GM13977 (cell line): Measurements from ENCODE around the gene PLAC8.
"Not testable (repeated sequence)": the region's sequence is repeated elsewhere in the genome, so short reads cannot be mapped to it uniquely, and the experiment has no call there.

ENCODE experiments used
- DNase-seq: peaks from one replicate; pipeline ENCODE4 v3.0.0; 2012; ENCODE audit warnings: low spot score
- in situ Hi-C: fragments of 300-500 bp; cut with MboI; formaldehyde crosslinking; loops from one replicate; pipeline ENCODE4 v1.12.0; 2022; ENCODE audit warnings: low sequenced_read_pairs, low pct_unique_long_range_greater_than_20kb, mixed read lengths, inconsistent platforms; ENCODE audit not compliant: unreplicated experiment
- TF ChIP-seq, protein P1 (sequence below): IDR thresholded peaks from 2 replicates; pipeline ENCODE4 v1.5.1; 2012; ENCODE audit warnings: mild to moderate bottlenecking, control low read depth; ENCODE audit not compliant: insufficient read depth; ENCODE audit errors: extremely low read depth, missing control alignments

The PLAC8 gene

DNA sequence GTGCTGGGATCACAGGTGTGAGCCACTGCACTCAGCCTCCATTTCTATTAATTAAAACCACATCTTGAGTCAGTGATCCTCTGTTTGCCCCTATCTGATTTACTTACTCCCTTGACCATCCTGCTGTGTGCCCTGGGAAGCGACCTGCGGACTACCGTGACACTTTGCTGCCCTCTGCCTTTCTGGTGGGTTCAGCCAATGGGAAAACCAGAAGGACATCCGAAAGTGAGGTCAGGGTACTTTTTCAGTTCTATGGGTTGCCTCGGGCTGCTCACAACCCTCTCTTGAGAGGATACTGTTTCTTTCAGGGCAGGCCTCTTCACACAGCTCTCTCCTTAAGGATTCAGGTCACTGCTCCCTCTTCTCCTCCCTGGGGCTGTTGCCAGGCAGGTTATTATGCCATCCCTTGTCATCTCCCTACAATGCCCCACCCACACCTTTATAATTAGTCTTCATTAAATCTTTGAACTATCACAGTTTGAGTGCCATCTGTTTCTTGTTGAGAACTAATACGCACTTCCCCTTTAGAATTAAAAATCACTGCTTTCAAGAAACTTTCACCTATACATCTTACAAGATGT lies 21.4 kb downstream of the PLAC8 start:
- TF ChIP-seq, protein P1, sequence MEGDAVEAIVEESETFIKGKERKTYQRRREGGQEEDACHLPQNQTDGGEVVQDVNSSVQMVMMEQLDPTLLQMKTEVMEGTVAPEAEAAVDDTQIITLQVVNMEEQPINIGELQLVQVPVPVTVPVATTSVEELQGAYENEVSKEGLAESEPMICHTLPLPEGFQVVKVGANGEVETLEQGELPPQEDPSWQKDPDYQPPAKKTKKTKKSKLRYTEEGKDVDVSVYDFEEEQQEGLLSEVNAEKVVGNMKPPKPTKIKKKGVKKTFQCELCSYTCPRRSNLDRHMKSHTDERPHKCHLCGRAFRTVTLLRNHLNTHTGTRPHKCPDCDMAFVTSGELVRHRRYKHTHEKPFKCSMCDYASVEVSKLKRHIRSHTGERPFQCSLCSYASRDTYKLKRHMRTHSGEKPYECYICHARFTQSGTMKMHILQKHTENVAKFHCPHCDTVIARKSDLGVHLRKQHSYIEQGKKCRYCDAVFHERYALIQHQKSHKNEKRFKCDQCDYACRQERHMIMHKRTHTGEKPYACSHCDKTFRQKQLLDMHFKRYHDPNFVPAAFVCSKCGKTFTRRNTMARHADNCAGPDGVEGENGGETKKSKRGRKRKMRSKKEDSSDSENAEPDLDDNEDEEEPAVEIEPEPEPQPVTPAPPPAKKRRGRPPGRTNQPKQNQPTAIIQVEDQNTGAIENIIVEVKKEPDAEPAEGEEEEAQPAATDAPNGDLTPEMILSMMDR, result no peak
- in situ Hi-C loops, result no loop called here
- DNase-seq, result no peak

DNA sequence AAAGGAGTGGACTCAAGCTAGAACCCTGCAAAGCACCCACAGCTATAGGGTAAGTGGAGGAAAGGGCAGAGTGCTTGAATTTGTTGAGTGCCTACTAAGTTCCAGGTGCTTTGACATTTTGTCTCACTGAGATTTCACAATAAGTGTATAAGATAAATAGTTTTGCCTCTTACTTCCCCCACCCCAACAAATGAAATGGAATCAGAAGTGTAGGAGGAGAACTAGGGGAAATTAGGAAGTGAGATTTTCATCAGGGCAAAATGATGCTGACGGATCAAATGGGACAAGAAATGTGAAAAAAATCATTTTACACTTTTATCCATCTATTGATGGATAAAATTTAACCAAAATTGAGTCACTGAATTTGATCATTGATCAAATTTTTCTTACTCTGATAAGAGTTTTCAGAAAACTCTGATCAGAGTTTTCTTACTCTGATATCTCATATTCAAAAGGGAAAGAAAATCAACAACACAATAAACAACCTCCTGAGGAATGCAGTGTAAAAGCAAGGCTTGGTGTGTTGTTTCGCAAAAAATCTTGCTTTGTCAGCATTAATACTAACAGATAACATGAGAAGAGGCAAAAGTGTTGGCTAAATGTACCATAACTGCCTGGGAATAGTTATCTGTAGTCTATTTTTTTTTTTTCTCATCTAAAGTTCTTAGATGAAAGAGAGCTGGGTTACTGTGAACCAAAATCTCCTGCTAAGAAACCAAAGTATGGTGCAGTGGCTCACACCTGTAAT lies 24.9 kb downstream of the PLAC8 start:
- in situ Hi-C loops, result no loop called here
- TF ChIP-seq, protein P1, result no peak
- DNase-seq, result no peak

DNA sequence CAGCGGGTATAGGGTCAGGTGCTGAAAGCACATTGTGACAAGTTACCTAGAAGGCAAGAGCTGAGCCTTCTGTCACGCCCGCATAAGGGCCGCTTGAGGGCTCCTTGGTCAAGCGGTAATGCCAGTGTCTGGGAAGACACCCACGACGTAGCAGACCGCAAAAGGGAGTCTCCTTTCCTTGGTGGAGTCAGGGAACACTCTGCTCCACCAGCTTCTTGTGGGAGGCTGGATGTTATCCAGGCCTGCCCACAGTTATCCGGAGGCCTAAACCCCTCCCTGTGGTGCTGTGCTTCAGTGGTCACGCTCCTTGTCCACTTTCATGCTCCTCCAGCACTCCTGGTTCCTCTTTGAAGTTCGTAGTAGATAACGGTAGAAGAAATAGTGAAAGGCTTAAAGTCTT lies 29.6 kb downstream of the PLAC8 start:
- DNase-seq, in situ Hi-C loops: not testable (repeated sequence)

DNA sequence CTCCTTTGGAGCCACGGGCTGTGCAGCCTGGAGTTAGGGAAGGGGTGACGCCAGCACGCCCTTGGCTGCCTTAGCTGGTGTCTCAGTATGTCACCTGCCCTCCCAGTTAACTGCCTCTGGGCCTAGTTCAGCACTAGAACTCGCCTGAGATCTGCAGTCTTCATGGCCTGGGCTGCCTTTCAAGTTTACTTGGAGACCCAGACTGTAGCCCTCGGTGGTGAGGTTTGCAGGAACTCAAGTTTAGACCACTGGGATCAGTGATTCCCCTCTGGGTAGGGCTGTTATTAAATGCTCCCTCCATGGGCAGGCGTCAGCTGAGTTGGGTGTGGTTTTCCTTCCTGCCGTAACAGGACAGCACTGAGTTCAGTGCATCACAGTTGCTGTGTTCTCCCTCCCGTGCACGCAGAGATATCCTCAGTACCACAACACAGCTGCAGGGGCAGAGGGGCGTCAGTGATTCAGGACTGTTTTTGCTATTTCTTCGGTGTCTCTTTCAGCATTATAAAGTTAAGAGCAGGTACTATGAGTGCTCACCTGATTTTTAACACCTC lies 30.5 kb downstream of the PLAC8 start:
- DNase-seq, result no peak
- in situ Hi-C loops, result no loop called here
- TF ChIP-seq, protein P1, result no peak

DNA sequence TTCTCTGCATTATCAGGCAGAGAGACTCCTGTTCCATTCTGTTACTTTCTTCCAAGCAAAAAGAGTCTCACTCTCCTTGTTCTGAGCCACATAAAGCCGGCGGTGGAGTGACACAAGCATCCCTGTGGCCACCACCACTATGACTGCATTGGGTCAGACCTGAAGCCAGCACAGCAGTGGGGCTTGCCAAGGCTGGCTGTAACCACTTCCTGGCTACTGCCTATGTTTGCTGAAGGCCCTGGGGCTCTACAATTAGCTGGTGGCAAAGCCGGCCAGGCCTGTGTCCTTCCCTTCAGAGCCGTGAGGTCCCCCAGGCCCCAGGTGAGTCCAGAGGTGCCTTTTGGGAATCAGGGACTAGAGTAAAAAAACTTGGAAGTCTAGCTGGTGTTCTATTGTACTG lies 31.8 kb downstream of the PLAC8 start:
- DNase-seq, result no peak
- in situ Hi-C loops, result no loop called here

DNA sequence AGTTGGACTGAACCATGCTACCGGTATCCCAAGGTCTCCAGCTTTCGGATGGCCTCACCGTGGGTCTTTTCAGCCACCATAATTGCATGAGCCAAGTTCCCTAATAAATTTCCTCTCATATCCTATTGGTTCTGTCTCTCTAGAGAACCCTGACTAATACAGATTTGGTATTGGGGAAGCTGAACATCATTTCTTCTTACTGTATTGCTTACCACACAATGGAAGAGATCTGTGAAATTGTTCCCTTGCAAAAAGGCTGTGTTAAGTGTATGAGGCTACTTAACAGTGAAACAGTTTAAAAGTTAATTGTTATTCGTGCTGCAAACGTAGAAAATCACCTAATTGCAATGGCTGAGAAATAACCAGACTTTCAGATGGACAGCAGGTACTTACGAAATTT lies 34.0 kb downstream of the PLAC8 start:
- TF ChIP-seq, protein P1, result no peak
- in situ Hi-C loops, result no loop called here
- no peak for DNase-seq

More for the DNA sequence above, 31.8 kb downstream of the PLAC8 start:
- TF ChIP-seq, protein P1, result no peak
